OCI-M1 (cell line): ENCODE results near the gene ZNF506.
"Not testable (repeated sequence)": the region's sequence is repeated elsewhere in the genome, so short reads cannot be mapped to it uniquely, and the experiment has no call there.

ENCODE experiments used
- DNase-seq: peaks from one replicate; lab custom pipeline; 2025; lab: John Stamatoyannopoulos, UW

The ZNF506 gene

DNA sequence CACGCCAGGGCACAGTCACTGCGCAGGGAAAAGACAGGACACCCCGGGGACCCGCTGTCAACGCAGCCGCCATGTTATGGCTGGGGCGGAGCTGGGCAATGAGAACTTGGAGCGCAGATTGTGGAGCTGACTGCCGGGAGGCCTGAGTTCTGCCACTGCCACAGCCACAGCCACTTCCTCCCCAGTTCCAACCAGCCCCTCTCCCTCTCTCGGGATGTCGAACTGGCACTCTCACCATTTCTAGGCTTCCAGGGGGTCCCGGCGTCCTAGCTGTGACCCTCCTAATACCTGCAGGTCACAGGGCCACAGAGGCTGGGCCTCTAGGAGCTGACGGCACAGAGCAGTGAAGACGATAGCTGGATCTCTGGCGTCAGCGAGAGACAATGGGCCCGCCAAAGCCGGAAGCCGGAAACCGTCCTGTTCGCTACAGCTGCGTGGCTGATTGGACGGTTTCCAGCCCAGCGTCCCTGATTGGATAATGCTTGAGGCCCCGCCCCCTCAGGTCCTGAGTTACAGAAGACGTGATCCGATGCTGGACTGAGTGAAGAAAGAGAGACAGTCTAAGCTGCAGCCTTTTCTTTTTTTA is at the start of gene ZNF506:
Gene ZNF506 (minus strand): TSS at position 385 of the 586 bp plus-strand sequence. CDS start 147 bp downstream, at position 238.
- DNase-seq: peak; percentile 99

DNA sequence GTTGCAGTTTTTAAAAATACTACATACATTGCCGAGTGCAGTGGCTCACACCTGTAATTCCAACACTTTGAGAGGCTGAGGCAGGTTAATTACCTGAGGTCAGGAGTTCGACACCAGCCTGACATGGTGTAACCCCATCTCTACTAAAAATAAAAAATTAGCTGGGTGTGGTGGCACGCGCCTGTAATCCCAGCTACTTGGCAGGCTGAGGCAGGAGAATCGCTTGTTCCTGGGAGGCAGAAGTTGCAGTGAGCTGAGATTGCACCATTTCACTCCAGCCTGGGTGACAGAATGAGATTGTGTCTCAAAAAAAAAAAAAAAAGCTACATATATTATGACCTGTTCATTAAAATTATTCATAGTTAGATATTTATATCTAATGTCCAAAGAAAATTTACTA is 48.5 kb upstream of the ZNF506 start:
- DNase-seq: not testable (repeated sequence)

DNA sequence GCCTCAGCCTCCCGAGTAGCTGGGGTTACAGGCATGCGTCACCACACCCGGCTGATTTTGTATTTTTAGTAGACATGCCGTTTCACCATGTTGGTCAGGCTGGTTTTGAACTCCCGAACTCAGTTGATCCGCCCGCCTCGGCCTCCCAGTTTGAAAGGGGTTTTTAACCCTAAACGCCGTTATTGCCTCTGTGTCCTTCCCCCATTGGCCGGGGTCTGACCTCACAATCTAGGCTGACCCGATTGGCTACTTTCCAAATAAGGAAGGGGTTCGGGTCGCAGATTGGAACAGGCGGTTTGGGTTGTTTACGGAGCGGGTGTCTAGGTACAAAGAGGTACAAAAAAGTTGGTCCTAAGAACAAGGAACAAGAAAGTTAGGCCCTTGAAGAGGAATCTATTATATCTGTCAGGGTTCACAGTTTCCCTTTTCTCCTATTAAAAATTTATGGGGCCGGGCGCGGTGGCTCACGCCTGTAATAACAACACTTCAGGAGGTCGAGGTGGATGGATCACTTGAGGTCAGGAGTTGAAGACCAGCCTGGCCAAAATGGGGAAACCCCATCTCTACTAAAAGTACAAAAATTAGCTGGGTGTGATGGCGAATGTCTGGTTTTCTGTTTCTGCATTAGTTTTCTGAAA is 45.2 kb upstream of the ZNF506 start:
- peak; percentile 84 for DNase-seq

DNA sequence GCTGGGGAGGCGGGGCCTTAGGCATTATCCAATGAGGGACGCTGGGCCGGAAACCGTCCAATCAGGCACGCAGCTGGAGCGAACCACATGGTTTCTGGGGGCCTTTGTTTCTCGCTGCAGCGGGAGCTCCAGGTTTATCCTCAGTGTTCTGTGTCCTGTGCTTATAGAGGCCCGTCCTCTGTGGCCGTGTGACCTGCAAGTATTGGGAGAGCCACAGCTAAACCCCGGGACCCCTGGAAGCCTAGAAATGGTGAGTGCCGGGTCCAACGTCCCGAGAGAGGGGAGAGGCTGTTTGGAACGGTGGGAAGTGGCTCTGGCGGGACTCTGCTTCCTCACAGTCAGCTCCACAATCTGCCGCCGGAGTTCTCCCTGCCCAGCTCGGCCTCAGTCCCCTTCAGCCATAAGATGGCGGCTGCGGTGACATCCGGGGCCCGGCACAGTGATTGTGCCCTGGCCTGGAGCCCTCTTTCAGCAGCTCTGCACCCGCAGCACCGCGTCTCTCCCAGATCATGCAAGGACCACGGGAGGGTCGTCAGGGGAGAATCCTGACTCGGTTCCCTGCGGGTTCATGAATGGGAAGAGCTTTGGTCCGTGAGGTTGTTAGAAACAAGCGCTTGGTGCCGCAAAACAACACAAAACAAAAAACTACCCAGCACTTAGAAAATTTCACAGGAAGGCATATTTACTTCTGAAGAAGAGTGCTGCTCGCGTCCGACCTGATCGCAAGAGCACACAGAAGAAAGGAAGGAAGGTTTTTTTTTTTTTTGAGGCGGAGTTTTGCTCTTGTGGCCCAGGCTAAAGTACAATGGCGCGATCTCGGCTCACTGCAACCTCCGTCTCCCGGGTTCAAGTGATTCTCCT is 44.4 kb upstream of the ZNF506 start, which contains the start of gene ZNF253:
Gene ZNF253 (plus strand): TSS at position 133 of the 861 bp plus-strand sequence. CDS start 115 bp downstream, at position 248.
- DNase-seq: peak; percentile 99

DNA sequence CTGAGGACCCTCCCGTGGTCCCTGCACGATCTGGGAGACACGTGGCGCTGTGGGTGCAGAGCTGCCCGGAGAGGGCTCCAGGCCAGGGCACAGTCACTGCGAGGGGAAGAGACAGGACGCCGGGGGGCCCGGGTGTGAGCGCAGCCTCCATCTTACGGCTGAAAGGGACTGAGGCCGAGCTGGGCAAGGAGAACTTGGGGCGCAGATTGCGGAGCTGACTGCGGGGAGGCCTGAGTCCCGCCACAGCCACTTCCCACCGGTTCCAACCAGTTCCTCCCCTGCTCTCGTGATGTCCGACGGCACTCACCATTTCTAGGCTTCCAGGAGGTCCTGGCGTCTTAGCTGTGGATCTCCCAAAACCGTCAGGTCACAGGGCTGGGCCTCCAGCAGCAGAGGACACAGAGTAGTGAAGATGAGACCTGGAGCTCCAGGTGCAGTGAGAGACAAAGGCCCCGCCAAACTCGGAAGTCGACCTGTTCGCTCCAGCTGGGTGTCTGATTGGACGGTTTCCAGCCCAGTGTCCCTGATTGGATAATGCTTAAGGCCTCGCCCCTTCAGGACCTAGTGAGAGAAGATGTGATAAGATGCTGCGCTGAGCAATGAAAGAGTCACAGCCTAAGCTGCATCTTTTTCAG is 39.3 kb upstream of the ZNF506 start:
- DNase-seq: no peak

DNA sequence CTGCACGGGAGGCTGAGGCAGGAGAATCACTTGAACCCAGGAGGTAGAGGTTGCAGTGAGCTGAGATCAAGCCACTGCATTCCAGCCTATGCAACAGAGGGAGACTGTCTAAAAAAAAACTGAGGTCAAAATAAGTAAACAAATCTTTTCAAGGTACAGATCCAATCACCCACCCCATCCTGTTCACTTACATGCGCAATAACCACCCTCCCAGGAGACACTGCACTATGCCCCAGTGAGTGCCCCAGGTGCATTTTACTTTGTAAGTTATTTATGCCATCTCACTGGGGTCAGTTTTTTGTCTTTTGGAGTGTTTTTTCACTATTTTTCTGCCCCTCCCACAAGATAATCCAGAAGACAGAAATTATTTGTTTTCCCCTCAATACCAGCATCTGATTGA is 37.2 kb upstream of the ZNF506 start:
- DNase-seq: no peak

DNA sequence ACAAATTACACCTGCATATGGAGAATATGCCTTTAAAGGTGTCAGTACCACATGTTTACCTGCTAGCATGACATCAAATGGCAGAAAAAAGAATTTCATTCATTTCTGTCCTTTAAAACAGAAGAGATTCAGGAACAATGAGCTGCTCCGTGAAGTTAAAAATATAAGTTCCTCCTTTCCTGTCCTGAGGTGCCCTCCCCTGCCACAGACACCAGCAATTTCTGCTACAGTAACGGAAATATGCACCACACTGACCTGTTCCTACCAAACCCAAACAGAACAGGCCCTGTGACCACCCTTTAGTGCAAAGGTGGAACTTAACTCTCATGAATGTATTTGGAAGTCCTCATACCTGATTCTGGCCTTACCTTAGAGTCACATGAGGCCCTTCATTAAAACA is 30.2 kb upstream of the ZNF506 start:
- DNase-seq: not testable (repeated sequence)

DNA sequence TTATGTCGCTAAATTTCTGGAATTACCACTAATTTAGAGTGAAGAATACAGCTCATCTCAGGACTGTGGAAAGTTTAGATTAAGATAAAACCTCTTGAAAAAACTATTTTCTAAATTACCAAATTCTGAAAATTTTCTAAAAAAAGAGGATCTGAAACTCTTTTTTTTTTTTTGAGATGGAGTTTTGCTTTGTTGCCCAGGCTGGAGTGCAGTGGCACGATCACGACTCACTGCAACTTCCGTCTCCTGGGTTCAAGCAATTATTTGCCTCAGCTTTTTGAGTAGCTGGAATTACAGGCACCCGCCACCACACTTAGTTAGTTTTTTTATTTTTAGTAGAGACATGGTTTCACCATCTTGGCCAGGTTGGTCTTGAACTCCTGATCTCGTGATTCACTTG is 27.5 kb upstream of the ZNF506 start:
- DNase-seq: no peak

DNA sequence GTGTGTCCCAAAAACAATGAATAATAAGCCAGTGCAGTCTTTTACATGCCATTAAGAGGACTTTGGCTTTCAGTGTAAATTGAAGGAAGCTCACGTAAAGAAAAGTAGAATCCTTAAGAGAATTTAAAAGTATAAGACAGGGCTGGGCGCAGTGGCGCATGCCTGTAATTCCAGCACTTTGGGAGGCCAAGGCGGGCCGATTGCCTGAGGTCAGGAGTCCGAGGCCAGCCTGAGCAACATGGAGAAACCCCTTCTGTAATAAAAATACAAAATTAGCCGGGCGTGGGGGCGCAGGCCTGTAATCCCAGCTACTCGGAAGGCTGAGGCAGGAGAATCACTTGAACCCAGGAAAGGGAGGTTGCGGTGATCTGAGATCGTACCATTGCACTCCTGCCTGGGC is 26.2 kb upstream of the ZNF506 start:
- no peak for DNase-seq

DNA sequence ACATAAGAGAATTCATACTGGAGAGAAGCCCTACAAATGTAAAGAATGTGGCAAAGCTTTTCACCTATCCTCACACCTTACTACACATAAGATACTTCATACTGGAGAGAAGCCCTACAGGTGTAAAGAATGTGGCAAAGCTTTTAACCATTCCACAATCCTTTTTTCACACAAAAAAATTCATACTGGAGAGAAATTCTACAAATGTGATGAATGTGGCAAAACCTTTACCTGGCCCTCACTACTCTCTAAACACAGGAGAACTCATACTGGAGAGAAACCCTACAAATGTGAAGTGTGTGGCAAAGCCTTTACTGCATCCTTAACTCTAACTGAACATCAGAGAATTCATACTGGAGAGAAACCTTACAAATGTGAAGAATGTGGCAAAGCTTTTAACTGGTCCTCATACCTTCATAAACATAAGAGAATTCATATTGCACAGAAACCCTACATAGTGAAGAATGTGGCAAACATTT is 14.0 kb upstream of the ZNF506 start:
- no peak for DNase-seq

DNA sequence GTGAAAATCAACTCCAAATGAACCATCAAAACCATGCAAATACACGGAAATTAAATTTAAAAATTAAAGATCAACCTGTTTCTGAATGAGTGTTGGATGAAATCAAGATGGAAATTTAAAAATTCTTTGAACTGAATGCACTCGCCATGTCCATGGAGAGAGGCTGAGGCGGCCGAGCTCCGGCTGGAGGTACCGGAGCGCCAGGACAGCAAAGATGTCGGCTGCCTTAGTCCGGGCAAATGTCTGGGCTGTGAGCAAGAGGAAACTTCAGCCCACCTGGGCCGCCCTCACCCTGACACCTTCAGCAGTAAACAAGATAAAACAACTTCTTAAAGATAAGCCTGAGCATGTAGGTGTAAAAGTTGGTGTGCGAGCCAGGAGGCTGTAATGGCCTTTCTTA is 5.3 kb upstream of the ZNF506 start:
- no peak for DNase-seq

DNA sequence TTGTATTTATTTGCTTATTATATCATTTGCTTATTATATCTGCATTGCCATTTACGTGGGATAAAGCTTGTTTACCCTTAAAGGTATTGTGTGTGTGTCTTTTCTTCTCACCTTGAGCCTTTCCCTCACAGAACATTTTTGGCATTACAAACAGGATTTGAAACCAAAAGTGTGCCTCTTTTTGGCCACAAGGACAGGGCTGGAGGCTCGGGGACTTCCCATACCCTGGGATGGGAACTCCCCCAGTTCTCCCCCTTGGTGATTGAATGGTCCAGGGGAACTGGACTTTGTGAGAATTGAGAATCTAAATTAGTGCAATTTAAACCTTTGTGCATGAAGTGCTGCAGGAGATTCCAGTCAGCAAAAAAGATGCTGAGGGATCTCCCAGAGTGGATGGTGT is 2.4 kb upstream of the ZNF506 start:
- DNase-seq: no peak

DNA sequence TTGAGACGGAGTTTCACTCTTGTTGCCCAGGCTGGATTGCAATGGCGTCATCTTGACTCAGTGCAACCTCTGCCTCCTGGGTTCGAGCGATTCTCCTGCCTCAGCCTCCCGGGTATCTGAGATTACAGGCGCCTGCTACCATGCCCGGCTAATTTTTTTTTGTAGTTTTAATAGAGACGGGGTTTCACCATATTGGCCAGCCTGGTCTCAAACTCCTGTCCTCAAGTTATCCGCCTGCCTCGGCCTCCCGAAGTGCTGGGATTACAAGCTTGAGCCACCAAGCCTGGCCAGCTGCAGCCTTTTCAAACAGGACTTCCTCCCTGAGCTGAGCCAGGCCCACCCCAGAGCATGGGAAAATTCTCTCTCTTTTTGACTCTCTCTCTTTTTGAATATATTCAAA is 426 bp upstream of the ZNF506 start:
- DNase-seq: not testable (repeated sequence)

DNA sequence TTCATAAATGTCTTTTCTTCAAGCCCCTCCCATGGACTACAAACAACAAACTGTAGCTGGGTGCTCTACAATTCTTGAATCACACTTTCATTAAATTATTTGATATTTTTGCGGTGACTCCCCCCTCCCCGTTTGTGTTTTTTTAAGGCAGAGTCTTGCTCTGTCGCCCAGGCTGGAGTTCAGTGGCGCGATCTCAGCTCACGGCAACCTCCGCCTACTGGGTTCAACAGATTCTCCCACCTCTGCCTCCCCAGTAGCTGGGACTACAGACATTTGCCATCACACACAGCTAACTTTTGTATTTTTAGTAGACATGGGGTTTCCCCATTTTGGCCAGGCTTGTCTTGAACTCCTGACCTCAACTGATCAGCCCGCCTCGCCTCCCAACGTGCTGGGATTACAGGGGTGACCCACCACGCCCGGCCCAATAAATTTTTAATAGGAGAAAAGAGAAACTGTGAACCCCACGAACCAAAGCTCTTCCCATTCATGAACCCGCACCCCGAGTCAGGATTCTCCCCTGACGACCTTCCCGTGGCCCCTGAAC is 703 bp downstream of the ZNF506 start:
- DNase-seq: no peak

DNA sequence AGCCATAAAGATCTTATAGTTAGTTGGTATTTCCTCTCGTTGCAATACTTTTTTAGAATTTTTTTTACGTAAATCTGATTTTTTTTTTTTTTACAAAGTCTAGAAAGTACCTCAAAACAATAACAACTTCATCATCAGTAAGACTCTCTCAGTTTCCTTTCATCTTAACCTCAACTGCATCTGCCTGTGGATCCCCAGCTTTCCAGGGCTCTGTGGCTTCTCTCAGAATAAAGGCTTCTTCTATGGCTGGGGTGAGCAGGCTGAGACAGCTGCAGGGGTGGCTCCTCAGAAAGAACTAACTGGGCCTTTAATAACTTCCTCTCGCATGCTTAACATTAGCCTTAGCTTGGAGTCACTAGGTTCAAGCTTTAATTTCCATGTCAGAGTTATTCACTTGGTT is 4.2 kb downstream of the ZNF506 start:
- no peak for DNase-seq

DNA sequence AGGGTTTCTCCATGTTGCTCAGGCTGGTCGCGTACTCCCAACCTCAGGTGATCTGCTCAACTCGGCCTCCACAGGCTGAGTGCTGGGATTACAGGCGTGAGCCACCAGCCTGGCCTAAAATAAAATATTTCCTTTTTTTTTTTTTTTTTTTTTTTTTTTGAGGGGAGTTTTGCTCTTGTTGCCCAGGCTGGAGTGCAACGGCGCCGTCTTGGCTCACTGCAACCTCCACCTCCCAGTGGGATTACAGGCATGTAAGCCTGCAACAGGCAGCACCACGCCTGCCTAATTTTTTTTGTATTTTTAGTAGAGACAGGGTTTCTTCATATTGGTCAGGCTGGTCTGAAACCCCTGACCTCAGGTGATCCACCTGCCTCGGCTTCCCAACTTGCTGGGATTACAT is 4.9 kb downstream of the ZNF506 start:
- no peak for DNase-seq

DNA sequence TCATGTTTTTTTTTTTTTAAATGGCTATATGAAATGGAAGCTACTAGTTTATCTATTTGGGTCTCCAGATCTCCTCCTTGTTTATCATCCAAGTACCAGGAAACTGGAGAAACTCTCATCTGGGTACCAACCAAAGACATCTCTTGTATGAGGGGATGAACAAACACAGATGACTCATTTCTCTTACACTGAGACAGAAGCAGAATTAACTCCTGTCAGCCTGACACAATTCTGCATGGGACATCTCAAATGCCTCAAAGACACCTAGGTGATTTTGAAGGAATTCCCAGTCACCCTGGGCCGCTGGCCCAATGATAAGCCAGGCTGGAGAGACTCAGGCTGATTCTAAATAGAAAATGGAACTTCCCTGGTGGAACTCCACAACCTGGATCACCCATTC is 9.6 kb downstream of the ZNF506 start:
- not testable (repeated sequence) for DNase-seq

DNA sequence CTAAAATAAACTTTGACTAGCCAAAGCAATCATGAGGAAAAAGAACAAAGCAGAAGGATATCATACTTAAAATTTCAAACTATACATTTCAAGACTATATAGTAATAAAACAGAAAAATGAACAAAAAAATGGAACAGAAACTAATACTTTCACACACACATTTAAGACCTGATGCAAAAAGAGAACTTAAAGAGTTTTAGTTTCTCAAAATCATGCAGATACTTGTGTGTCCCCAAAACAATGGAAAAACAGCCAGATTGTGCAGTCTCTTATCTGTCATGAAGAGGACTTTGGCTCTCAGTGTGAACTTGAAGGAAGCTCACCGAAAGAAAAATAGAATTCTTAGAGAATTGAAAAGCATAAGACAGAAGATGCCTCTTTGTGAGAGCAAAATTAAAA is 16.1 kb downstream of the ZNF506 start:
- DNase-seq: no peak

DNA sequence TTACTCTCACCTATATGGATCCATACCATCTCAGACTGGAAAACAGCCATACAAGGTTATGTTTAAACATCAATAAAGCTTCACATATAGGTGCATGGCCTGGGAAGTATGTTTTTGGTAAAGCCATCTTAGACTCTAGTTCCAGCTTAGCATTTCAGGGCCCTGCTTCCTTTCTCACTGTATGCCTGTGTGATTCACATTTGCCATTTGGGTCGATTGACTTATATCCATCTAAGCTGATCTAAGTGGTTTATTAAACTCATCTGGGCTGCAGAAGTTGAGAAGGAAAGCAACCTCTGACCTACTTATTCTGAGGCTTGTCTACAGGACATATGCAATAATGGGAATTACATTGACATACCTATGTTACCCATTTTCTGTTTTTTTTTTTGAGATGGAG is 33.5 kb downstream of the ZNF506 start:
- no peak for DNase-seq

DNA sequence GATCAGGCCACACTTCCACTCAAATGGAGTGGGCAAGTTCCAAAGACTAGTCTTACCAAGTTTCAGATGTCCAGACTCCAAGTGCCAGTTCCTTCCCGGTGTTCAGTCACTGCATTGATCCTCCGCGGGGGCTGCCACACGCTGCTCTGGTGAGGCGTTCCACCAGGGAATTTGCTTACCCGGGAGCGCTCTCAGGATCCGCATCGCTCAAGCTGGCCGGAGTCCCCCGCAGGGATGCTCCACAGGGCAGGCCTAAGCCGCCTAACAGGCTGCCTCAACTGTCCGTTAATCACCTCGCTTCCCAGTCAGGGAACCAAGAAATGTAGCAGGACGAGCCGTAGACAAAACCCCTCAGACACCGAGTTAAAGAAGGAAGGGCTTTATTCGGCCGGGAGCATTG is 36.1 kb downstream of the ZNF506 start:
- DNase-seq: not testable (repeated sequence)

DNA sequence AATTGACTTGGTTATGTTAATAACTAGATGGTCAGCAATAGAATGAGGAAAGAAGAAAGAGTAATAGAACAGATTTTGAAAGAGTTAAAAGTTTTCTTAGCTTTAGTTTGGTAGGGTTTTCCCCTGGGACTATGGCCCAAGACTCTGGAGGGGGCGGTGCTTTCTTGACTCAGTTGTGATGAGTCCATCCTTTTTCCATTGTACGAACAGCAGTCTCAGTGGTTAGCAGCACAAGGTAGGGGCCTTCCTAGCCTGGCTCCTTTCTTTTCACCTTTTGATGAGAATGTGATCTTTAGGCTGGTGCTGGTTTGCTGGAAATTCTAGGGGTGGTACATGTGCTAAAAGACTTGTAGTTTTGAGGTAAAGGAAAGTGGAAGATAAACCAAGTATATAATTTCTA is 38.8 kb downstream of the ZNF506 start:
- DNase-seq: no peak

DNA sequence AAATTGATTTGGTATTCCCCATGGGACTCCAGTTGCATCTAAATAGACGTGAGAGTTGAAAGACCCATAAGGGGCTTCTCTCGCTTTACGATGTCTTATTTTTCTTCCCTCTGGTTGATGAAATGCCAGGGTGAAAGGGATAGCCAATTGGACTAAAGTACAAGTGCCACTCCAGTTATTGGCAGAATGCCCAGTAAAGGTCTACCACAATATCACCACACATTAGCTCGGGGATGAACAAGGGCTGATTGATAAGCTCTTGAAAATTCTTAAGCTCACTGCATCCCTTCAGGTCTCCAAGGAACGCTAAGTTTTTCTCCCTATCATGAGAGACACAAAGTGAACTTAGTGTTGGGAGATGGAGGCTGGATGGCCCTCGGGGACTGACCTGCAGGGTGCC is 39.8 kb downstream of the ZNF506 start:
- DNase-seq: peak; percentile 14
